HEK293T (cell line): ENCODE results near the gene SLC9A9.

Experiments
- CTCF ChIA-PET: fragments of 350-600 bp; formaldehyde crosslinking; extraction: SDS; loops from one replicate; lab custom pipeline; 2021; ENCODE audit warnings: antibody characterized with exemption, inconsistent platforms; lab: Yijun Ruan, JAX
- POLR2A ChIA-PET: fragments of 350-600 bp; formaldehyde crosslinking; extraction: SDS; loops from one replicate; lab custom pipeline; 2020; ENCODE audit warnings: antibody characterized with exemption, inconsistent platforms; lab: Yijun Ruan, JAX
- DNase-seq: peaks from one replicate; pipeline ENCODE4 v3.0.0; 2012; ENCODE audit warnings: mixed read lengths; ENCODE audit errors: extremely low spot score
- ARNT ChIP-seq: fragments of 450-650 bp; IDR thresholded peaks from 2 replicates; pipeline ENCODE4 v1.6.1; 2017; ENCODE audit warnings: mild to moderate bottlenecking
- BHLHE40 ChIP-seq: fragments of 450-650 bp; IDR thresholded peaks from 2 replicates; pipeline ENCODE4 v1.6.1; 2016; ENCODE audit warnings: mild to moderate bottlenecking, moderate library complexity, borderline replicate concordance
- CTBP1 ChIP-seq: fragments of 450-650 bp; IDR thresholded peaks from 2 replicates; pipeline ENCODE4 v1.6.1; 2016; ENCODE audit warnings: borderline replicate concordance
- ELF4 ChIP-seq: fragments of 450-650 bp; IDR thresholded peaks from 2 replicates; pipeline ENCODE4 v1.6.1; 2017; ENCODE audit warnings: antibody characterized with exemption
- FOXA1 ChIP-seq: fragments of 450-650 bp; IDR thresholded peaks from 2 replicates; pipeline ENCODE4 v1.6.1; 2016; ENCODE audit warnings: mild to moderate bottlenecking
- FOXK2 ChIP-seq: fragments of 450-650 bp; IDR thresholded peaks from 2 replicates; pipeline ENCODE4 v1.6.1; 2016; ENCODE audit warnings: mild to moderate bottlenecking
- FOXM1 ChIP-seq: fragments of 450-650 bp; IDR thresholded peaks from 2 replicates; pipeline ENCODE4 v1.6.1; 2017; ENCODE audit warnings: mild to moderate bottlenecking, borderline replicate concordance
- HDGF ChIP-seq: fragments of 450-650 bp; IDR thresholded peaks from 2 replicates; pipeline ENCODE4 v1.6.1; 2017; ENCODE audit warnings: antibody characterized with exemption, borderline replicate concordance
- L3MBTL2 ChIP-seq: fragments of 450-650 bp; conservative IDR thresholded peaks from 2 replicates; pipeline ENCODE4 v1.6.1; 2016; ENCODE audit warnings: mild to moderate bottlenecking
- LEF1 ChIP-seq: fragments of 450-650 bp; IDR thresholded peaks from 2 replicates; pipeline ENCODE4 v1.6.1; 2017; ENCODE audit warnings: mild to moderate bottlenecking, borderline replicate concordance
- NFRKB ChIP-seq: fragments of 450-650 bp; IDR thresholded peaks from 2 replicates; pipeline ENCODE4 v1.6.1; 2016; ENCODE audit warnings: mild to moderate bottlenecking, moderate library complexity
- PKNOX1 ChIP-seq: fragments of 450-650 bp; IDR thresholded peaks from 2 replicates; pipeline ENCODE4 v1.6.1; 2016
- SP1 ChIP-seq: fragments of 450-650 bp; IDR thresholded peaks from 2 replicates; pipeline ENCODE4 v1.6.1; 2017
- SUZ12 ChIP-seq: fragments of 450-650 bp; IDR thresholded peaks from 2 replicates; pipeline ENCODE4 v1.6.1; 2016; ENCODE audit warnings: mild to moderate bottlenecking
- TARDBP ChIP-seq: fragments of 450-650 bp; IDR thresholded peaks from 2 replicates; pipeline ENCODE4 v1.6.1; 2016
- ZNF384 ChIP-seq: fragments of 450-650 bp; IDR thresholded peaks from 2 replicates; pipeline ENCODE4 v1.6.1; 2016

SLC9A9 gene

GRCh38 chr3:143821862-143822261 is 26.4 kb downstream of the SLC9A9 start:
- DNase-seq, result no peak
- ChIA-PET CTCF (no interaction called here), POLR2A (no interaction called here)
- no peak for TF ChIP-seq SP1
- no peak for TF ChIP-seq PKNOX1
- no peak for TF ChIP-seq TARDBP
- no peak for TF ChIP-seq SUZ12
- no peak for TF ChIP-seq FOXM1
- no peak for TF ChIP-seq HDGF
- TF ChIP-seq ELF4, result no peak
- no peak for TF ChIP-seq LEF1
- no peak for TF ChIP-seq BHLHE40
- TF ChIP-seq FOXK2, result no peak
- TF ChIP-seq ZNF384, result no peak
- TF ChIP-seq FOXA1, result no peak
- no peak for TF ChIP-seq ARNT
- TF ChIP-seq NFRKB, result no peak
- TF ChIP-seq CTBP1, result no peak
- no peak for TF ChIP-seq L3MBTL2

GRCh38 chr3:143820466-143821221 is 27.6 kb downstream of the SLC9A9 start:
- CTCF ChIA-PET, result interaction anchor here (0.5 kb wide), 1 partner anchor 28 kb away, joined by 4 read pairs; no protein-coding TSS in a partner anchor
- POLR2A ChIA-PET, result no interaction called here
- no peak for TF ChIP-seq CTBP1
- no peak for TF ChIP-seq TARDBP
- no peak for TF ChIP-seq LEF1
- TF ChIP-seq SP1, result no peak
- TF ChIP-seq FOXK2, result no peak
- TF ChIP-seq BHLHE40, result no peak

GRCh38 chr3:143819890-143820289 is 28.4 kb downstream of the SLC9A9 start:
- DNase-seq, result no peak
- POLR2A ChIA-PET, result no interaction called here
- TF ChIP-seq NFRKB (no peak), SUZ12 (no peak), SP1 (no peak)
- CTCF ChIA-PET, result no interaction called here

More at GRCh38 chr3:143820466-143821221, 27.6 kb downstream of the SLC9A9 start:
- DNase-seq, result no peak

GRCh38 chr3:143814443-143814889 is 33.8 kb downstream of the SLC9A9 start:
- TF ChIP-seq HDGF (no peak), BHLHE40 (no peak), ZNF384 (no peak), FOXA1 (no peak), LEF1 (no peak), TARDBP (no peak), NFRKB (no peak), PKNOX1 (no peak), ARNT (no peak), FOXM1 (no peak), SP1 (no peak), L3MBTL2 (no peak), ELF4 (no peak)
- CTCF ChIA-PET, result no interaction called here
- no peak for DNase-seq
- POLR2A ChIA-PET, result no interaction called here

GRCh38 chr3:143812481-143812880 is 35.8 kb downstream of the SLC9A9 start:
- no peak for DNase-seq
- ChIA-PET POLR2A (no interaction called here), CTCF (no interaction called here)
- TF ChIP-seq ARNT, result no peak
- no peak for TF ChIP-seq ZNF384
- no peak for TF ChIP-seq L3MBTL2
- no peak for TF ChIP-seq ELF4

GRCh38 chr3:143811602-143812001 is 36.7 kb downstream of the SLC9A9 start:
- DNase-seq, result no peak
- ChIA-PET CTCF (no interaction called here), POLR2A (no interaction called here)
- TF ChIP-seq FOXA1 (no peak), LEF1 (no peak), ZNF384 (no peak), HDGF (no peak), TARDBP (no peak), CTBP1 (no peak), ELF4 (no peak), SP1 (no peak), BHLHE40 (no peak)

- CTCF ChIA-PET, result no interaction called here
- DNase-seq, result no peak
- TF ChIP-seq LEF1, result no peak
- TF ChIP-seq ELF4, result no peak
- no peak for TF ChIP-seq ZNF384
- no peak for TF ChIP-seq ARNT
- no peak for TF ChIP-seq NFRKB
- TF ChIP-seq TARDBP, result no peak
- no peak for TF ChIP-seq SUZ12
- TF ChIP-seq CTBP1, result no peak
- no peak for TF ChIP-seq FOXK2
- TF ChIP-seq BHLHE40, result no peak
- no peak for TF ChIP-seq L3MBTL2
- no peak for TF ChIP-seq HDGF
- TF ChIP-seq PKNOX1, result no peak
- POLR2A ChIA-PET, result no interaction called here
These were observed 37.4 kb downstream of the SLC9A9 start for GRCh38 chr3:143810953-143811265.
